HG03558 (cell line): ENCODE results near the gene ST6GALNAC4.

Experiments used
- ATAC-seq: cut with Tn5 transposase; IDR thresholded peaks from one replicate; pipeline ENCODE4 v1.9.1; 2021; ENCODE audit warnings: moderate number of reproducible peaks; ENCODE audit not compliant: unreplicated experiment; ENCODE audit errors: extremely low read depth

The ST6GALNAC4 gene

DNA sequence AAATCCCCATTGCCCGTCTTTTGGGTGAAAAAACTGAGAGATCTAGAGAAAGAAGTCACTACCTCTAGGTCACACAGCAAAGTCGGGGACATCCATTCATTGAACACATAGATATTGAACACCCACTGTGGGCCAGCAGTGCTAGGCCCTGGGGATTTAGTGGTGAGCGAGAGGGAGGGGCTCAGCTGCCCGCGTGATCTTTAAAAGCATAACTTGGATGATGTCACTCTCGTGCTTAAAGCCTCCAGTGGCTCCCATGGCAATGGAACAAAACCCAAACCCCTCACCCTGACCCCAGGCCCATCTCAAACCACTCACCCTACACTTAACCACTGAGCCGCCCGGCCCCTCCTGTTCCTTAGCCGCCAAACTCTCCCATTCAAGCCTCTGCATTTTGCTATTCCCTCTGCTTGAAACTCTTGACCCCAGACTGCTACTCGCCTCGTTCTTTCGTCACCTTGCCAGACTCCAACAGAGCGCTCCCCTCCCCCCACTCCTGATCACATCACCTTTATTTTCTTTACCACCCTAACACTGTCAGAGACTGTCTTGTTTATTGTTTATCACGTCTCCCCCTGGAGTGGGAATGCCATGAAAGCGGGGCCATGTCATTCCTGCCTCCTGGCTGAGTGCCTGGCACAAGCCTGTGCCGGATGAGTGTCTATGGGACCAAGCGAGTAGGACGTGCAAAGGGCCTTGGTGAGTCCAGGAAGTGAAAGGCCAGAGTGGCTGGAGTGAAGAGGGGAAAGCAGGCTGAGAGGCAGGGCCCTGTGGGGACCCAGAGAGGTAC is 14.4 kb upstream of the ST6GALNAC4 start:
- no peak for ATAC-seq

DNA sequence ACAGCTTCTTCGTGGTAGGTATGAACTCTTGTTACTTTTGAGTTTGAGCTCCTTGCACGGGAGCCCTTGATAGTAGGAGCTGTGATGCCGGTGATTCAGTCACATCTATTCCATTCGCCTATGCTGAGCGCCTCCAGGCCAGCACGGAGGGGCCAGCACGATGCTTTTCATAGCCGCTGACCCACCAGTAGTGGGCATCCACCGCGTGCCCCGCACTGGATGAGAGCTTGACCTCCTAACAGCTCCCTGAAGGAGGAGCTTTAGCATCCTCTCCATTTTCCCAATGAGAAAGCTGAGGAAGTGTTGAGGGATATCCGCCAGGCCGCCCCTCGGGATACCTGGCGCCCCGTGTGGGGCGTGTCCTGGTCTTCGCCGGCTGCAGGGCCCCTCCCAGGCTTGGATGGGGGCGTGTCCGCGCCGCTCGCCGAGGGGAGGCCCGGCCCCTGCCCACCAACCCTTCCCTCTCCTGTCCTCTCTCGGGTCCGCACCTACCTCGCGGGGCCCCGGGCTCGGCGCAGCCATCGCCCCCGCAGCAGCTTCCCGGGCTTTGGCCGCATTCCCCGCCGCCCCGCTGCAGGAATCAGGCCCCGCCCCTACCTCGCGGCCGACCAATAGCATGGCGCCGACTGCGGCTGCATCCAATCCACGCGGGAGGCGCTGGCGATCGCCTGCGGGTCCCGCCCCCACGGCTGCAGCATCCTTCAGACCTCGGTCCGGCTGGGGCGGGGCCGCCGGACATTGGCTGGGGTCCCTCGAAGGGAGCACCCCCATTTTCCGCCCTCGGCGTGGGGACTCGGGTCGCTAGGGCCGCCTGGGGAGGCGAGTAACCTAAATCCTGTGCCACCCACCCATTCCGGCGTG is 13.6 kb upstream of the ST6GALNAC4 start, which contains the start of gene PIP5KL1:
Gene PIP5KL1, minus strand, starts transcription at position 547 of the 861 bp plus-strand sequence. Its CDS starts 25 bp downstream, at position 522.
- ATAC-seq = no peak

DNA sequence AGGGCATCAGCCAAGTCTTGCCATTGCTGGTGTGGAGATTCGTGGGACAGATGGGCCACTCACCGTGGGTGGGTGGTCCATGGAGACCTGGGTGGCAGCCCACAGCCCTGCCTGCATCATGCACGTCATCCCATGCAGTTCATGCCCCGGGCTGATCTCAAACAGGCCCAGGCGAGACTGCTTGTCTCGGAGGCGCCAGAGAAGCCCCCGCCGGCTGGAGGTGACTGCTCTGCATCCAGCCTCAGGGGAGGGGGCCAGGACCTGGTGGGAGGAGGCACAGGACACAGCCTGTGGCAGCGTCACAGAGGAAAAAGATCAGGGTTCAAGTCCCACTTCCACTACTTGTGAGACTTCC is 12.8 kb upstream of the ST6GALNAC4 start:
- ATAC-seq = no peak

DNA sequence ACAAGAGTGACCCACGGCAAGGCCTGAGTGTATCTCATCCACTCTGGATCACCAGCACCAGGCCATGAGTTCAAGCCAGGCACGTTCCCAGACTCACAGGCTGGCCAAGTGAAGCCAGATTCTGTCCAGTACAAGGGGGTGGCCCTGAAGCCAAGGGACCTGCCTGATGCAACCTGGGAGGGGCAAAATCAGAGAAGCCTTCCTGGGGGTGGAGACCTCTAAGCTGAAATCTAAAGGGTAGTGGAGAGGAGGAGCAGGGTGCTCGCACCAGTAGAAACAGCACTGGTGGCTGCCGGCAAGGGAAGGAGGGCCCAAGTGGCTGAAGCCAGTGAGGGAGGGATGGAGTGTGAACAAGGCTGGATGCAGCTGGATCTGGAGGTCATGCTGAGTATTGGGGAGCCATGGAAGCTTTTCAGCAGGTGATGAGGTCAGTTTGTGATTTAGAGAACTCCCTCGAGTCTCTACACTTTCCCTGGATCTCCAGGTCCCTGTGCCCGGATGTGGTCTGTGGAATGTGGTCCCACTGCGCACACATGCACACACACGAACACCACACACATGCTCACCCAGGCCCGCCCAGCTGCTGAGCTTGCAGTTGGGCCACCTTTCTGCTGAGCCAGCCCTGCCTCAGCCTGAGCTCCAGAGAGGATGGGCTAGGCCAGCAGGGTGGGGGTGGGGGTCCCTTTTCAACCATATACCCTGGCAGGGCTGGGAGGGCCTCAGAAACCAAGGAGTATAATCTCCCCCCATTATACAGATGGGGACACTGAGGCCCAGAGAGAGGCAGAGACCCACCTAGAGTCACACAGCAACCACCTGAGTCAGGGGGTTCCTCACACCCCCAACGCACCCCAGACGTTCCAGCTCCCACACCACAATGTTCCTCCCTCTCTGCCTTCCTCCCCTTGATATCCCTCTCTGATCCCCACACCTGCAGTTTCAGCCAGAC is 12.1 kb upstream of the ST6GALNAC4 start:
- no peak for ATAC-seq

DNA sequence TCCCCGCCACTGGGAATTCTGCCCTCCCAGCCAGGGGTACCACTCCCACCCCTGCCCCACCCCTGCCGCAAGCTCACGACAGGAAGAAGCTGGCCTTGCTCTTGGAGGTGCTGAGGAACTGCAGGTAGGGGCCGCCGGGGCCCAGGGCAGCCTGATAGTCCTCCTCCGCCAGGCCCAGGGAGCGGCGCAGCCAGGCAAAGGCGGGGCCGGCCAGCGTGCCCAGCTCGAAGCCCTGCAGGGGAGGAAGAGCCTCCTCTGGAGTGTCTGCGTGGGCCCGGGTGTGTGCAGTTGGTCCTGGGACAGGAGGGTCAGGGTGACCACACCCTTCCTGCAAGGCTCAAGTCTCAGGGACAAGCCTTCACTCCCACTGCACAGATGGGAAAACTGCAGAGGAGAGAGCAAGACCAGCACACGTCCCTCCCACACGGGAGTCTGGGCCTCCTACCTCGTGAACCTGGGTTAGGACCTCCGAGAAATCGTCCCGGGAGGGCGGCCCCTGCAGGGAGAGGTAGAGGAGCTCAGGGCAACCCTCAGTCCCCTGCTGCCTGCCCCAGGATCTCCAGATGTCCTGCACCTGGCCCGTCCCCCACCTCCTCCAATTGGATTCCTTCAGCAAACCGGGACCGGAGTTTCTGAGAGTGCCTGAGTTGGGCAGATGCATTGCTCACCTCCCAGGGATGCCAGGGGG is 11.3 kb upstream of the ST6GALNAC4 start:
- no peak for ATAC-seq

DNA sequence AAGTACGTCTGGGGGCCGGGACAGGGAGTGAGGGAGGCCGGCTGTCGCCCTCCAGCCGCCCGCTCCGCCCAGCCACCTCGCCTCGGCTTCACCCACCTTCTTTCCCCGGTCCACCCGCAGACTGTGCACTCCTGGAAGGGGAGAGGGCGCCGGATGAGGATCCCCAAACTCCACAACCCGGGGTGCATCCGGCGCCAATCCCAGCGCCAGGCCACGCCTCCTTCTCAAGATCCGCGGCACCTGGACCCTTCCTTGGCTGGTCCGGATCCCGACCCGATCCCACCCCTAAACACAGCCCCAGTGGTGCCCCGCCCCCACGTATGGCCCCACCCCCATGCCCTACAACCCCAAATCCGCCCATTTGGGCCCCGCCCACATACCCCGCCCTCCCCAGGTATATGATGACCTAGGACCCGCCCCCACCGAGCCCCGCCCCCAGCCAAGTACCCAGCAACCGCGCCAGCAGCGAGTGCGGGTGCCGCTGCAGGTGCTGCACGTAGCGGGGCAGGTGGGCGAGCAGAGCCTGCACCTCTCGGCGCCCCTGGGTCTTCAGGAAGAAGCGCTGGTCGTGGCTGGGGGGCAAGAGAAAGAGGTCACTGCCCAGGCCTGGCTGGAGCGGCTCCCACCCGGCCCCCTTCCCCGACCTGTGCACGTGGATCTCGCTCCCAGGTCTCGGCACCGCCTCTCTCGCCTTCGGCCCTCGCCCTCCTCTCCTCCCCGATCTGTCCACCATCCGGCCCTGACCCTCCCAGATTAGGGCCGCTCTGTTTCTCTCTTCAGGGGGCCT is 10.6 kb upstream of the ST6GALNAC4 start:
- ATAC-seq = no peak

DNA sequence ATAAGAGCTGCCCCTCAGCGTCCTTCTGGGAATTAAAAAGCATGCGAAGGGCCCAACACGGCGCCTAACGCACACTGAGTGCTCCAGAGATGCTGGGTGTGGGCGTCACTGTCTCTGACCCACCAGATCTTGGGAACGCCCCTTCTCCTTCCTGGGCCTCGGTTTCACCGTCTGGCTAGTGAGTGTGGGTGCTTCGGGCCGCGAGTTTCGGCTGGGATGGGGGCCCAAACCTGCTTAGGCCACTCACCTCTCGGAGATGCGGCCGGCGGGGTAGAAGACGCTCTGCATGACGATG is 10.0 kb upstream of the ST6GALNAC4 start:
- no peak for ATAC-seq

DNA sequence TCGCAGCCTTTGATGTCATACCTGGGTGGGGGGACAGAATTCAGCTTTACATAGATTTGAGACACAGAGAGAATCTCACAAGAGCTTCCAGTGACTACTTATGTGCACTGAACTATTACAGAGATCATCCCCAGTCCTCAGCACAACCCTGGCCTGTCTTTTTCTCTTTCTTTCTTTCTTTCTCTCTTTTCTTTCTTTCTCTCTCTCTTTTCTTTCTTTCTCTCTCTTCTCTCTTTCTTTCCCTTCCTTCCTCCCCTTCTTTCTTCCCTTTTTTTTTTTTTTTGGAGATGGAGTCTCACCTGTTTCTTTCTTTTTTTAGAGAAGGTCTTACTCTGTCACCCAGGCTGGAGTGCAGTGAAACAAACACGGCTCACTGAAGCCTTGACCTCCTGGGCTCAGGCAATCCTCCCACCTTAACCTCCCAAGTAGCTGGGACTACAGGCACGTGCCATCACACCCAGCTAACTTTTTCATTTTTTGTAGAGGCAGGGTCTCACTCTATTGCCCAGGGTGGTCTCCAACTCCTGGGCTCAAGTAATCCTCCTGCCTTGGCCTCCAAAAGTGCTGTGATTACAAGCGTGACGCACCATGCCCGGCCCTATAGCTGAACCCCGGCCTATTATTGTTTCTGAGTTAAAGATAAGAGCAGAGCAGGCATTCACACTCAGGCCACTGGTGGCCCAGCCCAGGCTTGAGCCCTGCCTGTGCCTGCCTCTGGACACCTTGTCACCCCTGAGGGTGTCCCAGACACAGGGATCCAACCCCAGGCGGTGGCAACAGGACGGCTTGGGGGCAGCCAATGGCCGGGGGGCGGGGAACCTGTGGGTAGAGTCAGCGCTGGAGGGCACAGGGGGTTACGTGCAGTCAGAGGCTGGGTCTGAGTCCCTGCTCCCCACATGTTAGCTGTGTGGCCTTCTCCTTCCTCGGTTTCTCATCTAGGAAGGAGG is 9.4 kb upstream of the ST6GALNAC4 start:
- ATAC-seq = no peak

DNA sequence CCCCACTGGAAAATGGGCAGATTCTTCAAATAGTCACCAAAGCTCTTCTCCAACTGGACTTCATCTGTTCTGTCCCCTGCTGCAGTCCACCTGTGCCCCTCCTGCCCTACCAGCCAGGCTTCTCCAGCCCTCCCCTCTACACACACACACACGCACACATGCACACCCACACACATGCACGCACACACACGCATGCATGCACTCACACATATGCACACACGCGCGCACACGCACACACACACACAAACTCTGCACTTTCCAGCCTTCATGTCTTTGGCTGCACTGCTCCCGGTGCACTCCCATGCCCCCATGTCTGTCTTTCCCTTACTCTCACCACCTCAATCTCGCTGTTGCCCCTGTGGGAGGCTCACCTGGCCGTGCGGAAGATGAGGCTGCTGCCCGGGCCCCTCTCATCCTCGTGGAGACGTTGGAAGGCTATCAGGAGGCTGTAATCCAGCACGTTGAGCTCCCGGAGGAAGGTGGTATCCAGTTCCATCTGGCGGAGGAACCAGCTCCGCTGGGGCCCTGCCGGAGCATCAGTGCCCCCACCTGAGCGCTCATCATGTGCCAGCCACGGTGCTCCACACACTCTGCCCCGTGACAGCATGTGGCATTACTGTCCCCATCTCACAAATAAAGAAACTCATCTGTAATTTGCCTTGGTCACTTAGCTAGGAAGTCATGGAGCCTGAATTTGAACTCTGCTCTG is 8.0 kb upstream of the ST6GALNAC4 start:
- no peak for ATAC-seq

DNA sequence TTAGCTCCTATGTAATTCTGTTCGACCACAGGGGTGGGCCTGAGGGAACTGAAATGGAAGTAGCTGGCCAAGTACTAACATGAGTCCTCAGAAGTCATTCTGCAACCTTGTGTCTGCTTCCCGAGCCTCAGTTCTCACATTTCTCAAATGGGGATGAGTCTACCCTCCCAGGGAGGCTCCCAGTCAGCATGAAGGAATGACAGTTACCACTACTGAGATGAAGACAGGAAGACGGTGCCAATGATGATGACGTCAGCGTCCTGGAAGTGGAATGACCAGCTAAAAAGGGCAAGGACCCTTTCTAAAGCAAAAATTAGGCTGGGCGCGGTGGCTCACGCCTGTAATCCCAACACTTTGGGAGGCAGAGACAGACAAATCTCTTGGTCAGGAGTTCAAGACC is 6.9 kb upstream of the ST6GALNAC4 start:
- ATAC-seq = no peak

DNA sequence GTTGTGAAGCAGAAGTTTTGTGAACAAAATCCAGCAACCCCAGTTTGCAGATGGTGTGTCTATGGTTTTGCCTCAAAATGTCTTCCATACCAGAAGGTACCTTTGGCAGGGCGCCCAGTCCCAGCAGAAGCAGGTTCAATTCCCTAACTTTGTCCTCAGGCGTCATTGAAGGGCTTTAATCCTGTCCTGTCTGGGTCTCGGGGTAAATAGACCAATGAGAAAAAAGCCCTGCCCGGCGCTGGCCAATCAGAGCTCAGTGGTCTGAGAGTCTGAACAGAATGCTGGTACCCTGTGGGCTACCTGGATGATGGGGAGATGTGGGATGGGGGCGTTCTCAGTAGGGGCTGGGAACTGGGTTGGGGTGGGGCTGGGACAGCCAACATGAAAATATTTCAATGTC is 6.2 kb upstream of the ST6GALNAC4 start:
- no peak for ATAC-seq

DNA sequence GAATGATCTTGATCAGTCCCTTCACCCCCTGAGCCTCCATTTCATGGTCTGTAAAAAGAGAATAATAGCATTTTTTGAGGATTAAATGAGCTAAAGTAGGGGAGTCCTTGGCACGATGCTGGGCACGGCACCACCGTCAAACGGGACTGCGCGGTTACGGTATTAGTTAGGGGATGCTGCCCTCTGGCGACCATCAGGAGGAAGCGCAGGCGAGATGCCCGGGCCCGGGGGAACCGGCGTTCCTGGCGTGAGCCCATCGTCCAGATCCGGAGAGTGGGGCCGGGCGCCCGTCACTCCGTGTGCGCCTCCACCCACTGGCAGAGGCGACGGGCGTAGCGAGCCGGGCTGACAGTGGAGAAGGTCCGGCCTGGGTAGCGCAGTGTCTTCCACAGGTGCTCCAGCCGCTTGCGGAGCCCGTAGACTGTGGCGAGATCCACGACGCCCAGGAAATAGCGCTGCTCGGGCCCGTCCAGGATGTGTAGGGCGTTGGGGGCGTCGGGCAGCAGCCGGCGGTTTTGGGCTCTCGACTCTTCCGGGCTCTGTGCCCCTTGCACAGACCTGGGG is 4.8 kb upstream of the ST6GALNAC4 start:
- ATAC-seq = no peak

DNA sequence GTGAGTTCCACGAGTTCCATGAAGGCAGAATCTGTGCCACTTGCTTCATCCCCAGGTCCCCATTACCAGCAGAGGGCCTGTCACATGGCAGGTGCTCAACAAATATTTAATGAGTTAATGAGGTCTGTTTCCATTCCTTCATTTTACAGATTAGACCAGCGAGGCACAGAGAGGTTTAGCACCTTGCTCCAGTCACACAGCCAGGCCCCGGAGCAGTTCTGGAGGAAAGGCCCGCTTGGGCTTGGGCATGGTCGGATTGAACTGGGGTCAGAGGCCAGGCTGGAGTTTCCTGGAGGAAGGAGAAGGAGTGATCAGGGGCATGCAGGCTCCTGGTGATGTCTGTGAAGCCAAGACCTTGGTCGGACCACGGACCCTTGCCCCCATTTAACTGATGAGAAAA is 4.0 kb upstream of the ST6GALNAC4 start:
- no peak for ATAC-seq

DNA sequence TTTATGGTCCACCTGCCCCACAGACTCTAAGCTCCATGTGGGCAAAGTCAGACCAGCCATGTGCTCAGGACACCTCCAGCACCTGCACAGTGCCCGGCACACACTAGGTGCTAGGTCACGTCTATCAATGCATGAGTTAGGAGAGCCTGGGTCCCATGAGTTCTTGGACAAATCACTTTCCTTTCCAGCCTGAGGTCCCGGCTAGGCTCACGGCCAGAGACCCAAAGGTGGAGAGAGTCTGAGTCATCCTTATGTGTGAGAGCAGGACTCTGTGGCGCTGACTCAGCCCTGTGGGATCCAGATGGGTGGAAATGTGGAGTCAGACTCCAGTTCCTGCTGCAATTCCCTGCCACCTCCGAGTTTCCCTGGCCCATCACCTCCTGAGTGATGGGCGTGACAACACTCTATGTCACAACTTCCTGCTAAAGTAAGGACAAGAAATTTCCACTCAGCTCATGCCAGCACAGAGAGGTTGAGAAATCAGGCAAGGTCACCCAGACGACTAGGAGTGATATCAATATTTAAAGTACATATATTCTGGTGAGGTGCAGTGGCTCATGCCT is 2.5 kb upstream of the ST6GALNAC4 start:
- ATAC-seq = no peak

DNA sequence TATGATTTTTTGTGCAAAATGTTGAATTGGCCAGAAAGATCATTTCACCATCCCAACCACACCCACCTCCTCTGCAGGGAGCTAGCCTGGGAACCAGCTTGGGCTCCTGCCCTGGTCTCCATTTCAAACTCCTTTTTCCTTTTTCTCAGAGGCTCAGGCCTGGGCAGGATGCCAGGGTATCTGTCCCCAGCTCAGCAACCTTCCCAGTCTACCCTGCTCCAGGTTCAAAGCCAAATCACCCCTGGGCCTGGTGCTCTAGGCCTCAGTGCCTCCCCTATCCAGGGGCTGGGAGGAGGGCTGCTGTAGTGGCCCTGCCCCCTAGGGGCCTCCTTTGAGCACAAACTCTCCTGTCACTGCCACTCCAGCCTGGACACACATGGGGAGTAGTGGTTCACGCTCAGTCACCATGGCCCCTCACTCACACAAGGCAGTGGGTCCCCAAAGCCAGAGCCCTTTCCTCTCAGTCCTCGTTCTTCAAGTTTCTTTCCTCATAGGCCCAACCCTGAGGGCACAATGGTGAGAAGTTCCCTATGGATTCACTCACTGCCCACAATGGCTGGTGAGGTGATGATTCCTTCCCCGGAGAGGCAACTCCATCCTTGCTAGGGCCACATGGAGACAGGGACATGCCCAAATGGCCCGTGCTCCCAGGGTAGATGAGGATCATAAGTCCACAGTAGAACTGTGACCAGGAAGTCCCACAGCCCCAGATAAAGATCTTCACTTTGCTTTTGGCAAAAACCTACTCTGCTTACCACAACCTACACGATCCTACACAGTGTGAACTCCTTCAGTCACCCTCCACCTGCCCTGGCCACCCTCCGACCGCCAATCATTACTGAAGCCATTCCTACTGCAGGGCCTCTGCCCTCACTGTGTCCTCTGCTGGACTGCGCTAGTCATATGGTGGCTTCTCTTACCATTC is 1.6 kb upstream of the ST6GALNAC4 start:
- ATAC-seq = no peak

DNA sequence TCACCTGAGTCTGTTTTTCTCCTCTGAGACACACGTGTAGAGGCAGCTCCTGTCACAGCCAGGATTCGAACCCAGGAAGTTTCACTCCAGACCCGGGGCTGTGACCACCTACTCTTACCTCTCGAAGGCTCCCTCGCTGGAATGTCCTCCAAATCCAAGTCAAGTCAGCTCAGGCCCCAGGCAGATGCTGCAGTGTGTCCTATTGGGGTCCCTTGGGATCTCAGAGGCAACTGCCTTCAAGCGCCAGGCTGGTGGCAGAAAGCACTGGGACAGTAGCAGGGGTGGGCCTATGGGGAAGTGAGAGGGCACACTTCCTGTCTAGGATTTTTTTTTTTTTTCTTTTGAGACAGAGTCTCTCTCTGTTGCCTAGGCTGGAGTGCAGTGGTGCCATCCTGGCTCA is 762 bp upstream of the ST6GALNAC4 start:
- ATAC-seq = no peak
